Uterus (tissue), 4 donors: Measurements from ENCODE around the gene TCTA. TPM values are rescaled to one million over a fixed set of nuclear protein-coding genes. Genes with fewer than 3 reads are reported as not detected.
A peak's percentile ranks its signal among the peaks of the same experiment; 100 is the strongest.

Experiments
- DNase-seq, 2 donors: peaks; one replicate each; pipeline ENCODE4 v3.0.0-alpha.2; 2019 to 2020
- H3K27ac ChIP-seq, 2 donors: fragments of 200-600 bp; sonication (generic); 1 replicate in 1 of 2; 2 replicates in 1 of 2; pipeline ENCODE4 v1.5.1; 2016 to 2018
- H3K27me3 ChIP-seq, 2 donors: fragments of 200-600 bp; sonication (generic); one replicate each; pipeline ENCODE4 v1.5.1; 2018 to 2019; ENCODE audit warnings: control low read depth in 1 of 2
- H3K36me3 ChIP-seq, 2 donors: fragments of 200-600 bp; sonication (generic); one replicate each; pipeline ENCODE4 v1.5.1; 2019; ENCODE audit warnings: control low read depth in 1 of 2
- H3K4me1 ChIP-seq, 2 donors: fragments of 200-600 bp; sonication (generic); one replicate each; pipeline ENCODE4 v1.5.1; 2018 to 2019; ENCODE audit warnings: control low read depth in 1 of 2
- H3K4me3 ChIP-seq, 2 donors: fragments of 200-600 bp; sonication (generic); 1 replicate in 1 of 2; 2 replicates in 1 of 2; pipeline ENCODE4 v1.5.1; 2018 to 2019; ENCODE audit warnings: mild to moderate bottlenecking in 1 of 2
- H3K9me3 ChIP-seq, 2 donors: fragments of 200-600 bp; sonication (generic); one replicate each; pipeline ENCODE4 v1.5.1; 2019; ENCODE audit warnings: control low read depth in 1 of 2
- POLR2A ChIP-seq, 2 donors: fragments of 450-650 bp; IDR thresholded peaks; one replicate each; pipeline ENCODE4 v1.6.1; 2016; ENCODE audit warnings: antibody characterized with exemption in 2 of 2, mild to moderate bottlenecking in 1 of 2, moderate library complexity in 1 of 2
- intact Hi-C: fragments of 100-400 bp; cut with DNase I; formaldehyde crosslinking; loops from one replicate; pipeline ENCODE4 v1.15.1; 2023; ENCODE audit warnings: low total_unique reads
- total RNA-seq, 4 donors: library from RNA; depleted of rRNA in 3 of 4; stranded (reverse); fragments of >200 nt in 3 of 4; gene quantifications; one replicate each; pipeline versions ENCODE4 v1.1.0 to v1.2.4, GENCODE V29; 2014 to 2023
- TF ChIP-seq, protein P1 (sequence below), 4 experiments: fragments of 200-600 bp in 2 of 4; fragments of 450-650 bp in 2 of 4; sonication (generic) in 2 of 4; IDR thresholded peaks; one replicate each; pipeline ENCODE4 v1.5.1; 2016 to 2019; ENCODE audit warnings: antibody characterized with exemption in 4 of 4, mild to moderate bottlenecking in 2 of 4, moderate library complexity in 1 of 4
- donor health status: DM: yes; HTN: yes; CAD: no.

The TCTA gene
- total RNA-seq, 4 donors from 2014 or later: 2.1 to 26.0 (median 18.7) TPM

DNA sequence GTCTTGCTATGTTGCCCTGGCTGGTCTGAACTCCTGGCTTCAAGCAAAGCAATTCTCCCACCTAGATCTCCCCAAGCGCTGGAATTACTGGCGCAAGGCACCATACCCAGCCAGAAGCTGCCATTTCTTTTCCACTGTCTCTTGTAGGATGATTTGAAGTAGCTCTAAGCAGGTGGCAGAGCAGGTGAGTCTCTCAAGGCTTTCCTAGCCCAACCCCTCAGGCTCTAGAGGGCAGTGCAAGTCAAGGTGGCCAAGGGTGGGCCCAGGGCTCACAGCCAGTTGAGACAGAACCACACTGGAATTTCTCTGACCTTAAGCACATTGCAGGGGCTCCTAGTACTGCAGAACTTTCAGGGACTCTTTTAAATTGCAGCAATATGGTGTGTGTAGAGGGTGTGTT lies 42.2 kb downstream of the TCTA start:
- no peaks in the 10 kb centered on the region for H3K9me3 ChIP-seq
- no peak overlapping the region for H3K27ac ChIP-seq
- TF ChIP-seq, protein P1, sequence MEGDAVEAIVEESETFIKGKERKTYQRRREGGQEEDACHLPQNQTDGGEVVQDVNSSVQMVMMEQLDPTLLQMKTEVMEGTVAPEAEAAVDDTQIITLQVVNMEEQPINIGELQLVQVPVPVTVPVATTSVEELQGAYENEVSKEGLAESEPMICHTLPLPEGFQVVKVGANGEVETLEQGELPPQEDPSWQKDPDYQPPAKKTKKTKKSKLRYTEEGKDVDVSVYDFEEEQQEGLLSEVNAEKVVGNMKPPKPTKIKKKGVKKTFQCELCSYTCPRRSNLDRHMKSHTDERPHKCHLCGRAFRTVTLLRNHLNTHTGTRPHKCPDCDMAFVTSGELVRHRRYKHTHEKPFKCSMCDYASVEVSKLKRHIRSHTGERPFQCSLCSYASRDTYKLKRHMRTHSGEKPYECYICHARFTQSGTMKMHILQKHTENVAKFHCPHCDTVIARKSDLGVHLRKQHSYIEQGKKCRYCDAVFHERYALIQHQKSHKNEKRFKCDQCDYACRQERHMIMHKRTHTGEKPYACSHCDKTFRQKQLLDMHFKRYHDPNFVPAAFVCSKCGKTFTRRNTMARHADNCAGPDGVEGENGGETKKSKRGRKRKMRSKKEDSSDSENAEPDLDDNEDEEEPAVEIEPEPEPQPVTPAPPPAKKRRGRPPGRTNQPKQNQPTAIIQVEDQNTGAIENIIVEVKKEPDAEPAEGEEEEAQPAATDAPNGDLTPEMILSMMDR (IDR thresholded peaks at IDR 0.05): peak in 1 of 4 experiments; percentile 11
- no peak for TF ChIP-seq POLR2A (IDR thresholded peaks at IDR 0.05)
- no peaks in the 10 kb centered on the region for H3K36me3 ChIP-seq
- H3K4me3 ChIP-seq: no peak overlapping the region
- DNase-seq: no peak
- H3K27me3 ChIP-seq: no peaks in the 10 kb centered on the region
- intact Hi-C loops: loop anchor here (10.0 kb wide), 1 partner anchor 160 kb away; no protein-coding TSS in a partner anchor
- no peaks in the 10 kb centered on the region for H3K4me1 ChIP-seq

DNA sequence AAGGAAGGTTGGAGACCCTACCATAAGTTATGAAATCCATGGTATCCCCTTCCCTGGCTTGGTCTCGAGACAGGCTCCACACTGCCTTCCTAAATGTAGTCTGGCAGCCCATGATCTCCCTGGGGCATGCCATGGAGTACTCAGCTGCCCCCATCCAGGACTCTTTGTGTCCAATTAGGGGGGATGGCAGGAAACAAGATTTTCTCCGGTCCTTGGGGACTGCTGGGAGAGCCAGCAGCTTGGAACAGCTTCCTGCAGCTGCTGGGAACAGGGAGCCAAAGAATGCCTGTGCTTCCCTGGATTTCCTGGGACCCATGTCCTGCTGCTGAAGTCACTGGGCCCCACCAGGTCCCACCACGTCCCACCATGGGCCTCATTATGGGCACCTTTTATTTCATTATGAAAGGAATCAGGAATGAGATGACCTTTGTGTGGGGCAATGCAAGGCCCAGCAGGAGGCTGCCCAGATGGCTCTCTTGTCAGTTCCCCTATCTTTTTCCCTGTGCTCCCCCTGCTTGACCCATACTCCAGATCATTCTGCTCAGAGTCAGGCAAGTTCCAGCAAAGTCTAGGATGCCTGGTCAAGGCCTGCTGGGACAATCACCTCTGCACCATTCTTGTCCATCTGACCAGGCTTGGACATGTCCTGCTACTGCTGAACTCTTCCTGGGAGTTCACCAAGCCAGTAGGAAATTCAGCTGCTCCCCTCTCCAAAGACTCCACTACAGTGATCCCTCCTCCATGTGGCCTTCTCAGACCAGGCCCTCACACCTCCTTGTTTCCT lies 42.9 kb downstream of the TCTA start:
- Histone ChIP-seq H3K9me3 (no peaks in the 10 kb centered on the region), H3K27me3 (no peaks in the 10 kb centered on the region), H3K36me3 (no peaks in the 10 kb centered on the region), H3K4me3 (no peak overlapping the region), H3K27ac (no peak overlapping the region), H3K4me1 (no peaks in the 10 kb centered on the region)
- TF ChIP-seq, protein P1 (IDR thresholded peaks at IDR 0.05): no peak
- intact Hi-C loops: loop anchor here (10.0 kb wide), 1 partner anchor 160 kb away; no protein-coding TSS in a partner anchor
- no peak for DNase-seq

DNA sequence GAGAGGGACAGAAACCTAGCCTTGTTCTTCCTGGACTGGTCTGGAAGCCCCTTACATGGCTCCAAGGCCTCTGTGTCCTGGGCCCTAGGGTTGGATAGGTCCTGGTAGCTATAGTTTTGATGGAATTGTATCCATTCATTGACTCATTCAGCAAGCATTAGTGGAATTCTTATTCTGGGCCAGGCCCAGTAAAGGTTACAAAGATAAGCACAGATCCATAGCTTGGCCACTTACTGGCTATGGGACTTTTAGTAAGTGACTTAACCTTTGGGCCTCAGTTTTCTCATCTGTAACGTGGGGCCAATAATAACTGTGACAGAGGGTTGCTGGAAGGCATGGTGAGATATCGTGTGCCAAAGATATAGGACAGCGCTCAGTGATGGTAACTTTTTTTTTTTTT lies 44.2 kb downstream of the TCTA start:
- Histone ChIP-seq H3K27ac (no peak overlapping the region), H3K27me3 (no peaks in the 10 kb centered on the region), H3K36me3 (no peaks in the 10 kb centered on the region), H3K4me1 (no peaks in the 10 kb centered on the region), H3K4me3 (no peak overlapping the region), H3K9me3 (no peaks in the 10 kb centered on the region)
- DNase-seq: no peak
- intact Hi-C loops: loop anchor here (10.0 kb wide), 1 partner anchor 162 kb away; no protein-coding TSS in a partner anchor
- TF ChIP-seq, protein P1 (IDR thresholded peaks at IDR 0.05): no peak
- TF ChIP-seq POLR2A (IDR thresholded peaks at IDR 0.05): no peak

DNA sequence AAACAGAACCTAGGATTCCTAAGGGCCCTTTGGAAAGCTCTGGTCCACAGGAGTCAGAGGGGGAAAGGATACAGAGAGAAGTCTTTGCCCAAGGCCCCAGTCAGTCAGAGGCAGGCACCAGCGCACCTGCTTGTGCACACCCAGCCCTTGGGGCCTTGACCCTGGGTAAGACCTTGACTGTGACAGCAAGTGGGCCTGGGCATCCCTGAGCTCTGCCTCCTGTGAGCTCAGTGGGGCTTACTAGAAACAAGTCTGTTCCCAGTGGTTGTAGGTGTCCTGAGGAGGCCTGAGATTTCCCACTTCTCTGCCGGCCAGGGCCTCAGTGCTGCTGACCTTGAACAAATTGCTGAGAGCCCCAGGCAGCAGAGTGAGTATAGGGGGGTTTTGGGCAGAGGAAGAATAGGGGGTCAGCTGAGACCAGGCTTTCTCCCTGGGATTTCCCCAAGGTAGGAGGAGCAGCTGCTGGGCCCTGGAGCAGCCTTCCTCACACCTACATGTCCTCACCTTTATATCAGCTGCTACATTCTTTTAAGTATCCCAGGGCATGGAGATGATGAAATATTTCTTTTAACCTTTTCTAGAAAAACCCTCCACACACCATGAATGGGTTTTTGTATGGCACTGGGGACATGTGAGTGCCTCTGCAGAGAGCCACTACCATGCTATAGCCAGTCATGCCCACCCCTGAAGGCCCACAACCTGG lies 48.1 kb downstream of the TCTA start:
- Histone ChIP-seq H3K9me3 (no peaks in the 10 kb centered on the region), H3K27ac (no peak overlapping the region), H3K4me3 (no peak overlapping the region), H3K27me3 (no peaks in the 10 kb centered on the region), H3K36me3 (no peaks in the 10 kb centered on the region), H3K4me1 (no peaks in the 10 kb centered on the region)
- TF ChIP-seq, protein P1 (IDR thresholded peaks at IDR 0.05): no peak
- no peak for TF ChIP-seq POLR2A (IDR thresholded peaks at IDR 0.05)
- intact Hi-C loops: no loop called here
- no peak for DNase-seq

DNA sequence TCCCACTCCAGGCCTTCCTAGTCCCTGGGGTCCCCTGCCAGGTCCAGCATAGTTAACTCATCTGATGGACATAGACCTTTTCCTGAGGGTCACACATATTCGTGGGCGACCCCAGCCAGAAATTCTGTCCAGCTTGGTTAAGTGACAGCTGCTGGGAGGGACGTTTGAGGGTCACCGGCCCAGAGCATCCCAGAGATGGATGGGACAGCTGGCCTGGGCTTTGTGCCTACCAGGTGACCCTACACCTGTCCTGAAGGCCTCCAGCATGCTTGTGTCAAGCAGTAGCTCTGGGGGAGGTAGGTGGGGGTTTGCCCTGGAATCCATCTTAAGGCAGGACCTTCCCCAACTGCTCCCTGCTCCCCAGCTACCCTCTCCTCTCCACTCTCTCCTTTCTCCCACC lies 48.7 kb downstream of the TCTA start:
- Histone ChIP-seq H3K27me3 (no peaks in the 10 kb centered on the region), H3K36me3 (no peaks in the 10 kb centered on the region), H3K4me1 (no peaks in the 10 kb centered on the region), H3K4me3 (no peak overlapping the region), H3K9me3 (no peaks in the 10 kb centered on the region), H3K27ac (no peak overlapping the region)
- intact Hi-C loops: no loop called here
- TF ChIP-seq, protein P1 (IDR thresholded peaks at IDR 0.05): no peak
- TF ChIP-seq POLR2A (IDR thresholded peaks at IDR 0.05): no peak
- no peak for DNase-seq
